ENCODE data around the gene TLR10.
A peak's percentile ranks its signal among the peaks of the same experiment; 100 is the strongest.
"Not testable (repeated sequence)": the region's sequence is repeated elsewhere in the genome, so short reads cannot be mapped to it uniquely, and the experiment has no call there.

The TLR10 gene

GRCh38 chr4:38800961-38801450 lies 18.2 kb upstream of the TLR10 start:
- DNase-seq, result no peak

- no peak for DNase-seq
Measured at GRCh38 chr4:38800366-38800765, 17.6 kb upstream of the TLR10 start.

- DNase-seq, result no peak
Measured at GRCh38 chr4:38795087-38795486, 12.3 kb upstream of the TLR10 start.

- DNase-seq, result no peak
Measured at GRCh38 chr4:38794051-38794450, 11.3 kb upstream of the TLR10 start.

GRCh38 chr4:38791010-38791409 lies 8.2 kb upstream of the TLR10 start:
- DNase-seq, result peak in 1 of 5 donors; percentile 67

GRCh38 chr4:38788317-38788716 lies 5.5 kb upstream of the TLR10 start:
- no peak for DNase-seq

GRCh38 chr4:38787693-38788092 lies 4.9 kb upstream of the TLR10 start:
- DNase-seq, result no peak

- DNase-seq, result no peak
Measured at GRCh38 chr4:38785901-38786402, 3.2 kb upstream of the TLR10 start.

GRCh38 chr4:38785041-38785790 lies 2.4 kb upstream of the TLR10 start:
- DNase-seq, result no peak

- no peak for DNase-seq
Measured at GRCh38 chr4:38784141-38784540, 1.4 kb upstream of the TLR10 start.

GRCh38 chr4:38783109-38783460 lies 295 bp upstream of the TLR10 start:
- no peak for DNase-seq

- no peak for DNase-seq
Measured at GRCh38 chr4:38781854-38782261, 932 bp downstream of the TLR10 start.

GRCh38 chr4:38780833-38781484 lies 1.8 kb downstream of the TLR10 start:
- no peak for DNase-seq

- DNase-seq, result no peak
Measured at GRCh38 chr4:38779790-38780189, 3.0 kb downstream of the TLR10 start.

- not testable (repeated sequence) for DNase-seq
Measured at GRCh38 chr4:38777925-38778324, 4.9 kb downstream of the TLR10 start.

GRCh38 chr4:38775326-38775725 lies 7.5 kb downstream of the TLR10 start:
- no peak for DNase-seq

GRCh38 chr4:38774181-38774955 lies 8.4 kb downstream of the TLR10 start:
- DNase-seq, result no peak

GRCh38 chr4:38770281-38770680 lies 12.5 kb downstream of the TLR10 start:
- DNase-seq, result not testable (repeated sequence)

GRCh38 chr4:38769857-38770256 lies 12.9 kb downstream of the TLR10 start:
- DNase-seq, result no peak

- DNase-seq, result no peak
Measured at GRCh38 chr4:38769441-38769840, 13.3 kb downstream of the TLR10 start.

GRCh38 chr4:38768968-38769394 lies 13.8 kb downstream of the TLR10 start:
- DNase-seq, result no peak

GRCh38 chr4:38766940-38767339 lies 15.8 kb downstream of the TLR10 start:
- DNase-seq, result not testable (repeated sequence)

- DNase-seq, result no peak
Measured at GRCh38 chr4:38765382-38765781, 17.4 kb downstream of the TLR10 start.

Measured in T-helper 1 cell (primary cell).